C4-2B (cell line): ENCODE results near the gene ADCY9.

ENCODE experiments used
- ZFX ChIP-seq: fragments of 450-650 bp; IDR thresholded peaks from 2 replicates; pipeline ENCODE4 v1.6.1; 2017
- TF ChIP-seq, protein P1 (sequence below): fragments of 450-650 bp; conservative IDR thresholded peaks from 2 replicates; pipeline ENCODE4 v1.5.1; 2017; ENCODE audit warnings: mild to moderate bottlenecking

DNA sequence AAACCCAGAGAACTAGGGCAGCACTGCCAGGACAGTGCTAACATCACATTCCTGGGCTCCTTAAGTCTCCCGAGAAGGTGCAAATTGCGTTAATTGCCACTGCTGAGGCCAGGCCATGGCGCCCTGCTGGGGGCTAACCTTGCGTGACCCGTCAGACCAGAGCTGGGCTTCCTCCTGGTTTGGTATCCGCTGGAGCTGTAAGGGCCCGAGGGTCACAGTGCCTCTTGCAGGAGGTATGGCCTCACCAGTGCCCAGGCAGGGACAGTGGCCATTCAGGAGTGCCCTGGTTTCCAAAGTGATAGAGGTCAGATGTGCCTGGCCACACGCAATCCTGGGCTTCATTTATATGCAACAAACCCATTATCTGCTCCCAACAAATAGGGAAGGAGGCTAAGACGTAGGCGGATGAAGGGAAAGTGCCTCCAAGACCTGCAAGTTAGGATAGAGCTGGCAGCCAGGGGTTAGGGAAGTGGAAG is 17.7 kb upstream of the ADCY9 start:
- TF ChIP-seq, protein P1, sequence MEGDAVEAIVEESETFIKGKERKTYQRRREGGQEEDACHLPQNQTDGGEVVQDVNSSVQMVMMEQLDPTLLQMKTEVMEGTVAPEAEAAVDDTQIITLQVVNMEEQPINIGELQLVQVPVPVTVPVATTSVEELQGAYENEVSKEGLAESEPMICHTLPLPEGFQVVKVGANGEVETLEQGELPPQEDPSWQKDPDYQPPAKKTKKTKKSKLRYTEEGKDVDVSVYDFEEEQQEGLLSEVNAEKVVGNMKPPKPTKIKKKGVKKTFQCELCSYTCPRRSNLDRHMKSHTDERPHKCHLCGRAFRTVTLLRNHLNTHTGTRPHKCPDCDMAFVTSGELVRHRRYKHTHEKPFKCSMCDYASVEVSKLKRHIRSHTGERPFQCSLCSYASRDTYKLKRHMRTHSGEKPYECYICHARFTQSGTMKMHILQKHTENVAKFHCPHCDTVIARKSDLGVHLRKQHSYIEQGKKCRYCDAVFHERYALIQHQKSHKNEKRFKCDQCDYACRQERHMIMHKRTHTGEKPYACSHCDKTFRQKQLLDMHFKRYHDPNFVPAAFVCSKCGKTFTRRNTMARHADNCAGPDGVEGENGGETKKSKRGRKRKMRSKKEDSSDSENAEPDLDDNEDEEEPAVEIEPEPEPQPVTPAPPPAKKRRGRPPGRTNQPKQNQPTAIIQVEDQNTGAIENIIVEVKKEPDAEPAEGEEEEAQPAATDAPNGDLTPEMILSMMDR = no peak
- no peak for TF ChIP-seq ZFX
